GM21825 (cell line): Measurements from ENCODE around the gene ROR1.
"Not testable (repeated sequence)": the region's sequence is repeated elsewhere in the genome, so short reads cannot be mapped to it uniquely, and the experiment has no call there.

Experiments used
- ATAC-seq: cut with Tn5 transposase; IDR thresholded peaks from one replicate; pipeline ENCODE4 v1.9.1; 2021; ENCODE audit warnings: mild to moderate bottlenecking, moderate library complexity; ENCODE audit not compliant: unreplicated experiment

The ROR1 gene

GRCh38 chr1:64197076-64197475 is 423.3 kb downstream of the ROR1 start:
- no peak for ATAC-seq

DNA sequence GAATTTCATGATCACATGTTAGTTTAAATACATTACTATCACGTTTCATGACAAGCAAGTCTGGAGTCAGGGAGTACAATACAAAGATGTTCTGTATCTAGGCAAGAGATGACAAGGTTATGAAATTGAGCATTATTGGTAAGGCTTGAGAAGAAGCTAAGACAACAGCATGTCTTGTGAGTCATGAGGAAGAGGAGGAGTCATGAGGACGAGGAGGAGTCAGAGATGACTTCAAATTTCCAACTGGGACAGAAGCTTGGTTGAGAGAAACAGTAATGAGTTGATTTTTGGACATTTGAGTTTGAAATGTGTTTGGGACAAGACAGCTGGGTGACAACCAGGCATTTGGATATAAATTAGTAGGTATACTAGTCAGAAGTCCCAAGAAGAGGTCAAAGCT is 425.3 kb downstream of the ROR1 start:
- no peak for ATAC-seq

GRCh38 chr1:64200064-64200463 is 426.2 kb downstream of the ROR1 start:
- ATAC-seq: no peak

DNA sequence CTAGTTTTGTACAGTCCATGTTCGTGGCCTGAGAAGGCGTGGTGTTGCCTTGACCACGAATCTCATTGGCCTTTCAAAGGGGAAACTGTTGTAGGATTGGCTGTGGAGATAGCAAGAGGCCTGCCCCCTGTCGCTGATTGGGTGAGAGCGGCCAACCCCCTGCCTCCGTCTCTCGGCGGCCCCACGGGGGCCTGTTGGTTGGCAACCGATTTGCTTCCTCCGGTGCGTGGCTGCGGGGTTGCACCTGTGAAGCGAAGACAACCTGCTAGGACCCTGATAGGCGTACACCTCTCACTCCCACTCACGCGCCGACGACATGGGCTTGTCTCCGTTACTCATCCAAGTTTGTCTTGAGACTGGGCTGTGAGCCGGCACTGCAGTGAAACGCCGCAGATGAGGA is 429.6 kb downstream of the ROR1 start, which contains the start of gene UBE2U:
TSS of gene UBE2U (plus strand) at position 204 of the 400 bp plus-strand sequence. CDS start 428 bp downstream, outside the sequence.
- ATAC-seq: no peak

- ATAC-seq: no peak
These were observed 435.4 kb downstream of the ROR1 start for GRCh38 chr1:64209221-64209620.

GRCh38 chr1:64212031-64212430 is 438.2 kb downstream of the ROR1 start:
- ATAC-seq: no peak

- ATAC-seq: no peak
These were observed 441.8 kb downstream of the ROR1 start for GRCh38 chr1:64215576-64215975.

GRCh38 chr1:64220241-64220640 is 446.4 kb downstream of the ROR1 start:
- no peak for ATAC-seq

DNA sequence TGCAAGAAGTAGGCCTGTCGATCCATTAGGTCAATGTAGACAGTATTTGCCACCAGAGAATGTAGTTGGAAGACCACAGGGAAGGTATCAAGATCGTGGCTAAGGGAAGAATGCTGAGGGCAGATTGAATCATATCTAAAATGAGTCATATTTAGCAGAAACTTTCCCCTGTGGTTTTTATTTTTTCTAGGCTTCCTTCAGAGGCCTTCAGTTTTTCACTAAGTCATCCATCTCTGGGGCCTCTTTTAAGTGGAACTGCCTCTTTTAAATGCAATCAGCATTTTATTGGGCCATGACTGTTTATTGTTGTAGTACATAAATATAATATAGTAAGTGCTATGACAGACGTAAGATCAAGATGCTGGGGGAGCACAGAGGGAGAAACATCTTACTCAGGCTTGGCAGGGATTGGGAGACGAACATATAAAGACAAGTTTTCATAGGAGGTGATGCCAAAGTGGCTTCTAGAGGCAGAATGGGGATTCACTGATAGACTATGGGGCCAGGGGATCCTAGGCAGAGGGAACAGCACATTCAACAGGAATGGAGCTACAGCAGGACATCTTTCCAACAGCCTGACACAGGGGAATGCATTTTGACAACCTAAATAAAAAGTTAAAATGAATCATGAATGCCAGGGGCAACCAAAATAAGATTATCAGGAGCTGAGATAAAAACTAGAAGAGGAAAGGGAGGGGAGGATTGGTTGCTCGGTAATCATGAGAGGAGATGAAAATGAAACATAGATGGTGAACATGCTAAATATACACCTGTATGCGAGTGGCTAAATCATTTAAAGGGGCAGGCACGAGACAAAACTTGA is 449.7 kb downstream of the ROR1 start:
- peak; percentile 68 for ATAC-seq

DNA sequence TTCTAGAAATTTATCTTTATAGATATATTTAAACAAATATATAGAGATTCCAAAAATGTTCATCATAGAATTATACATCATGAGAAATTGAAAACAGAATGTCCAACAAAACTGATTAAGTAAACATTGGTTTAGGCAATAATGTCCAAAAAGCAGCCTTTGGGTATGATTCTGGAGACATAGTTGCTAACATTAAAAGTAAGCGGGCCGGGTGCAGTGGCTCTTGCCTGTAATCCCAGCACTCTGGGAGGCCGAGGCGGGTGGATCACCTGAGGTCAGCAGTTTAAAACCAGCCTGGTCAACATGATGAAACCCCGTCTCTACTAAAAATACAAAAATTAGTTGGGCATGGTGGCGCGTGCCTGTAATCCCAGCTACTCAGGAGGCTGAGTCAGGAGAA is 450.4 kb downstream of the ROR1 start:
- not testable (repeated sequence) for ATAC-seq

- no peak for ATAC-seq
These were observed 454.5 kb downstream of the ROR1 start for GRCh38 chr1:64228167-64228957.

GRCh38 chr1:64229307-64229706 is 455.5 kb downstream of the ROR1 start:
- no peak for ATAC-seq
